Measurements from ENCODE around the gene STMND1.

STMND1 gene

DNA sequence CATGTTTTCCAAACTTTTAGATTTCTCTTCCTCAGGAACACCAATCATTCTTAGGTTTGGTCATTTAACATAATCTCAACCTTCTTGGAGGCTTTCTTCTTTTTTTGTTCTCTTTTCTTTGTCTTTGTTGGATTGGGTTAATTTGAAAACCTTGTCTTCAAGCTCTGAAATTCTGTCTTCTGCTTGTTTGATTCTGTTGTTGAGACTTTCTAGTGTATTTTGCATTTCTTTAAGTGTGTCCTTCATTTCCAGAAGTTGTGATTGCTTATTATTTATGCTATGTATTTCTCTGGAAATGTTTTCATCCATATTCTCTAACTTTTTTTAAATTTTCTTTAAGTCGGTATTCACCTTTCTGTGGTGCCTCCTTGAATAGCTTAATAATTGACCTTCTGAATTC is 42.2 kb downstream of the STMND1 start:
- no peak overlapping the region for H3K4me3 ChIP-seq (ENCODE audit: low read length)
- TF ChIP-seq, protein P1, sequence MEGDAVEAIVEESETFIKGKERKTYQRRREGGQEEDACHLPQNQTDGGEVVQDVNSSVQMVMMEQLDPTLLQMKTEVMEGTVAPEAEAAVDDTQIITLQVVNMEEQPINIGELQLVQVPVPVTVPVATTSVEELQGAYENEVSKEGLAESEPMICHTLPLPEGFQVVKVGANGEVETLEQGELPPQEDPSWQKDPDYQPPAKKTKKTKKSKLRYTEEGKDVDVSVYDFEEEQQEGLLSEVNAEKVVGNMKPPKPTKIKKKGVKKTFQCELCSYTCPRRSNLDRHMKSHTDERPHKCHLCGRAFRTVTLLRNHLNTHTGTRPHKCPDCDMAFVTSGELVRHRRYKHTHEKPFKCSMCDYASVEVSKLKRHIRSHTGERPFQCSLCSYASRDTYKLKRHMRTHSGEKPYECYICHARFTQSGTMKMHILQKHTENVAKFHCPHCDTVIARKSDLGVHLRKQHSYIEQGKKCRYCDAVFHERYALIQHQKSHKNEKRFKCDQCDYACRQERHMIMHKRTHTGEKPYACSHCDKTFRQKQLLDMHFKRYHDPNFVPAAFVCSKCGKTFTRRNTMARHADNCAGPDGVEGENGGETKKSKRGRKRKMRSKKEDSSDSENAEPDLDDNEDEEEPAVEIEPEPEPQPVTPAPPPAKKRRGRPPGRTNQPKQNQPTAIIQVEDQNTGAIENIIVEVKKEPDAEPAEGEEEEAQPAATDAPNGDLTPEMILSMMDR (IDR thresholded peaks at IDR 0.05; ENCODE audit: insufficient read depth, low read depth, low read length, missing control alignments), result no peak
- DNase-seq (ENCODE audit: low read depth), result no peak

DNA sequence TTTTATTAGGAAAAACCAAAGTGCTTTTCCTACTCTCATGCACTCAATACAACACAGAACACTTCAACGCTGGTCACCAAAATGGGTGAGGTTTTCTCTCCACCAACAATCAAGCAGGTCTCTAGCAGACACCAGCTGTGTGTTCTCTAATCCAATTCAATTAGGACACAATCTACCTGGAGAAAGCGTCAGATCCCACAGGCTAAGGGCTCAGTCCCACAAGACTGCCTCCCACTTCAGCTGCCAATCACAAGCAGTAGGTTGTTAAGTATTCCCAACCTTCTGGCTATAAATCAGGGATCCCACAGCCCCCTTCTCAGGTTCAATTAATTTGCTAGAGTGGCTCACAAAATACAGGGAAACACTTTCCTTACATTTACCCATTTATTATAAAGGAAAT is 47.7 kb downstream of the STMND1 start:
- no peak overlapping the region for H3K4me3 ChIP-seq (ENCODE audit: low read length)
- no peak for DNase-seq (ENCODE audit: low read depth)
- TF ChIP-seq, protein P1 (IDR thresholded peaks at IDR 0.05; ENCODE audit: insufficient read depth, low read depth, low read length, missing control alignments), result no peak

GRCh38 chr6:17150096-17150495 is 48.2 kb downstream of the STMND1 start:
- TF ChIP-seq, protein P1 (IDR thresholded peaks at IDR 0.05; ENCODE audit: insufficient read depth, low read depth, low read length, missing control alignments), result no peak
- DNase-seq (ENCODE audit: low read depth), result no peak
- no peak overlapping the region for H3K4me3 ChIP-seq (ENCODE audit: low read length)

- H3K4me3 ChIP-seq (ENCODE audit: low read length), result no peak overlapping the region
- DNase-seq (ENCODE audit: low read depth), result no peak
- TF ChIP-seq, protein P1 (IDR thresholded peaks at IDR 0.05; ENCODE audit: insufficient read depth, low read depth, low read length, missing control alignments), result no peak
These were observed 50.0 kb downstream of the STMND1 start for GRCh38 chr6:17151888-17152287.

GRCh38 chr6:17152703-17153102 is 50.9 kb downstream of the STMND1 start:
- TF ChIP-seq, protein P1 (IDR thresholded peaks at IDR 0.05; ENCODE audit: insufficient read depth, low read depth, low read length, missing control alignments), result no peak
- no peak for DNase-seq (ENCODE audit: low read depth)
- H3K4me3 ChIP-seq (ENCODE audit: low read length), result no peak overlapping the region

- H3K4me3 ChIP-seq (ENCODE audit: low read length), result no peak overlapping the region
- DNase-seq (ENCODE audit: low read depth), result peak; percentile 85
- TF ChIP-seq, protein P1 (IDR thresholded peaks at IDR 0.05; ENCODE audit: insufficient read depth, low read depth, low read length, missing control alignments), result peak; percentile 78
These were observed 54.5 kb downstream of the STMND1 start for GRCh38 chr6:17156112-17156921.

GRCh38 chr6:17156966-17157365 is 55.1 kb downstream of the STMND1 start:
- H3K4me3 ChIP-seq (ENCODE audit: low read length), result no peak overlapping the region
- DNase-seq (ENCODE audit: low read depth), result no peak
- TF ChIP-seq, protein P1 (IDR thresholded peaks at IDR 0.05; ENCODE audit: insufficient read depth, low read depth, low read length, missing control alignments), result no peak
